Measurements from ENCODE around the gene ZNF385C. TPM values are rescaled to one million over a fixed set of nuclear protein-coding genes. Genes with fewer than 3 reads are reported as not detected.

The ZNF385C gene
- total RNA-seq, 1 experiment from 2014 or later: 1.1 TPM

DNA sequence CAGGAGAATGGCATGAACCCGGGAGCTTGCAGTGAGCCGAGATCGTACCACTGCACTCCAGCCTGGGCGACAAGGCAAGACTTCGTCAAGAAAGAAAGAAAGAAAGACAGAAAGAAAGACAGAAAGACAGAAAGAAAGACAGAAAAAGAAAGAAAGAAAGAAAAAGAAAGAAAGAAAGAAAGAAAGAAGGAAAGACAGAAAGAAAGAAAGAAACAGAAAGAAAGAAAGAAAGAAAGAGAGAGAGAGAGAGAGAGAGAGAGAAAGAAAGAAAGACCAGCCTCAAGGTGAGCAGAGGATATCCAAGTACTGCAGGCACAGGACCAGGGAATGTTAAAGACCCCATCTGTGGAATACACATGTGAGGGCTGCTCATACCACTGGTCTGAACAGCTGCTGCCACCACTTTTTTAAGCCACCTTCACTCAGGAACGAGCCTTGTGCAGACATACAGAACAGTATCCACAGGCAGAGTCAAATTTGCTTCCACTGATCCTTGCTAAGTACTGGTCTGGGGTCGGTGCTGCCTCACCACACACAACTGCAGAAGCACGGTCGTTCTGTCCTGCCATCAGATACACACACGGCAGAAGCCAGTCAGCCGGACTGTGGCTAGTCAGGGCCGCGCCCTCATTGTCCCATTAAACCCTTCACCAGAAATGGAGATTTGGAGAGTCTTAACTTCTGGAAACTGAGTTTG, 48.8 kb upstream of the ZNF385C start:
- Histone ChIP-seq H3K9ac (ENCODE audit: low read length) (no peak overlapping the region), H2AFZ (ENCODE audit: low read depth, low read length, poor library complexity, severe bottlenecking) (no peak overlapping the region), H3K27ac (ENCODE audit: low read depth, low read length) (no peak overlapping the region), H3K79me2 (ENCODE audit: insufficient read depth, low read length) (peaks cover 81% of the 10 kb centered on the region), H3K36me3 (ENCODE audit: control insufficient read depth in 1 of 2, insufficient read depth in 2 of 2, low read length in 2 of 2) (peaks cover 4 to 16% of the 10 kb centered on the region in 2 experiments; a peak in 3 of 4 replicates), H3K9me3 (ENCODE audit: control insufficient read depth in 1 of 2, insufficient read depth in 1 of 2, low read depth in 1 of 2, low read length in 2 of 2) (no peaks in the 10 kb centered on the region), H3K9me2 (ENCODE audit: insufficient read depth) (no peaks in the 10 kb centered on the region), H4K20me1 (ENCODE audit: insufficient read depth) (no peaks in the 10 kb centered on the region), H3K4me1 (ENCODE audit: control insufficient read depth in 1 of 2, insufficient read depth in 2 of 2, low read length in 2 of 2) (no peaks in the 10 kb centered on the region), H3K4me3 (replicated peaks in 1 of 2; ENCODE audit: low read depth in 1 of 2, low read length in 2 of 2) (no peak overlapping the region), H3K4me2 (ENCODE audit: low read length) (no peak overlapping the region), H3K27me3 (ENCODE audit: insufficient read depth, low read length) (no peaks in the 10 kb centered on the region)
- ChIA-PET CTCF (no interaction called here), RAD21 (ENCODE audit: low non-redundant PET in 1 of 2, low total read pairs in 2 of 2, uncharacterized antibody in 2 of 2, unreplicated experiment in 2 of 2) (interaction anchor here in 1 of 2 experiments (0.7 kb wide), 1 partner anchor 118 kb away, joined by 3 read pairs; no protein-coding TSS in a partner anchor), POLR2A (no interaction called here)
- BruUV-seq (replicated peaks): no TSS peak
- no peak for DNase-seq (ENCODE audit: low read depth, low spot score)
- ATAC-seq: no peak
- intact Hi-C loops (cut with micrococcal nuclease): no loop called here
- TF ChIP-seq JUND (IDR thresholded peaks at IDR 0.05): no peak
- no peak for TF ChIP-seq ELF1 (IDR thresholded peaks at IDR 0.05; ENCODE audit: borderline replicate concordance, low read depth)
- TF ChIP-seq TCF7L2 (IDR thresholded peaks at IDR 0.05; ENCODE audit: borderline replicate concordance, extremely low read depth, insufficient read depth, insufficient read length): no peak
- TF ChIP-seq CBX3 (IDR thresholded peaks at IDR 0.05; ENCODE audit: low read depth): no peak
- TF ChIP-seq RAD21 (IDR thresholded peaks at IDR 0.05; ENCODE audit: low read depth): no peak
- TF ChIP-seq ZFX (IDR thresholded peaks at IDR 0.05): no peak
- TF ChIP-seq POLR2A (IDR thresholded peaks at IDR 0.05; ENCODE audit: borderline replicate concordance, extremely low read depth, insufficient read depth, insufficient read length): no peak
- TF ChIP-seq ZBTB33 (IDR thresholded peaks at IDR 0.05; ENCODE audit: extremely low read depth, insufficient replicate concordance, low read length): no peak
- TF ChIP-seq ATF3 (IDR thresholded peaks at IDR 0.05): no peak
- TF ChIP-seq EZH2 (IDR thresholded peaks at IDR 0.05): no peak
- no peak for TF ChIP-seq SP1 (IDR thresholded peaks at IDR 0.05; ENCODE audit: low read depth)
- no peak for TF ChIP-seq CTCF (IDR thresholded peaks at IDR 0.05 in 2 of 3, conservative IDR thresholded peaks at IDR 0.05 in 1 of 3; ENCODE audit: borderline replicate concordance in 1 of 3, insufficient read depth in 1 of 3, low read depth in 2 of 3, low read length in 2 of 3)
- no peak for TF ChIP-seq EGR1 (IDR thresholded peaks at IDR 0.05; ENCODE audit: low read depth)
- no peak for TF ChIP-seq REST (IDR thresholded peaks at IDR 0.05; ENCODE audit: low read depth)
- TF ChIP-seq SRF (IDR thresholded peaks at IDR 0.05; ENCODE audit: low read depth): no peak
- TF ChIP-seq MAX (IDR thresholded peaks at IDR 0.05): no peak
- TF ChIP-seq FOSL1 (IDR thresholded peaks at IDR 0.05; ENCODE audit: low read depth): no peak
- TF ChIP-seq YY1 (IDR thresholded peaks at IDR 0.05; ENCODE audit: extremely low read depth, insufficient replicate concordance, low read depth, low read length): no peak
- TF ChIP-seq SIN3A (IDR thresholded peaks at IDR 0.05; ENCODE audit: low read depth): no peak
